Panc1 (cell line): ENCODE measurements around the gene OSBPL5.
"Not testable (repeated sequence)": the region's sequence is repeated elsewhere in the genome, so short reads cannot be mapped to it uniquely, and the experiment has no call there.

Experiments used
- CTCF ChIP-seq: fragments of 450-650 bp; IDR thresholded peaks from 2 replicates; pipeline ENCODE4 v1.5.1; 2017; ENCODE audit warnings: mild to moderate bottlenecking
- POLR2AphosphoS5 ChIP-seq: IDR thresholded peaks from 2 replicates; pipeline ENCODE4 v1.6.1; 2012; ENCODE audit warnings: mild to moderate bottlenecking, low read depth, low read length, moderate library complexity
- REST ChIP-seq, 2 experiments: IDR thresholded peaks; 2 replicates each; pipeline ENCODE4 v1.6.1; 2011 to 2012; ENCODE audit warnings: low read depth in 2 of 2, control low read depth in 1 of 2, low read length in 1 of 2, mild to moderate bottlenecking in 1 of 2, moderate library complexity in 1 of 2; ENCODE audit not compliant: insufficient read depth in 1 of 2

DNA sequence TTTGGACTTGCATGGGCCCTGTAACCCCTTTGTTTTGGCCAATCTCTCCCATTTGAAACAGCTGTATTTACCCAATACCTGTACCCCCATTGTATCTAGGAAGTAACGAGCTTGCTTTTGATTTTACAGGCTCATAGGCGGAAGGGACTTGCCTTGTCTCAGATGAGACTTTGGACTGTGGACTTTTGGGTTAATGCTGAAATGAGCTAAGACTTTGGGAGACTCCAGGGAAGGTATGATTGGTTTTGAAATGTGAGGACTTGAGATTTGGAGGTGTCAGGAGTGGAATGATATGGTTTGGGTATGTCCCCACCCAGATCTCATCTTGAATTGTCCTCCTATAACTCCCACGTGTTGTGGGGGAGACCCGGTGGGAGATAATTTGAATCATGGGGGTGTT is 101.7 kb downstream of the OSBPL5 start:
- not testable (repeated sequence) for TF ChIP-seq CTCF; REST (IDR thresholded peaks at IDR 0.05; ENCODE audit: insufficient read depth in 1 of 2, low read depth in 2 of 2, low read length in 1 of 2); POLR2AphosphoS5
